Measurements from ENCODE around the gene POU3F1.

POU3F1 gene

DNA sequence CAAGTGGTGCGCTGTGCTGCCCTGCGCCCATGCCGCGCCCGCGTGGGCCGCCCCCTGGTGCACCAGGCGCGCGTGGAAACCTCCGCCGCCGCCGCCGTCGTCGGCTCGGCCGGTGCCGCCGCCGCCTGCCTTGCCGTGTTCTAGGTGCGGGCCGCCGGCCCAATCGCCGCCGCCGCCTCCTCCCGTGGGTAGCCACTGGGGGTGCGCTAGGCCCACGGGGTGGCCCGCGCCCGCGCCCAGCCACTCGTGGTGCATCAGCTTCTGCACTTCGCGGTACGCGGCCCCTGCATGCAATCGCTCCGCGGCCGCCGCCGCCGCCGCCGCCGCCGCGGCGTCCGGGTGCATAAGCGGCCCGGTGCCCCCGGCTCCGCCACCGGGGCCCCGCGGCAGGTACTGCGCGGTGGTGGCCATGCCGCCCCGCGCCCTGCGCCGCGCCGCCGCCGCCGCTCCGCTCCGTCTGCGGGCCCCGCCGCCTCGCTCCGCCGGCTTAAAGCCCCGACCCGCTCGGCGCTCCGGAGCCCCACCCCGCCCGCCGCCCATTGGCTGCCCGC is at the start of gene POU3F1:
Gene POU3F1 (minus strand): TSS at position 461 of the 551 bp plus-strand sequence. CDS start 50 bp downstream, at position 411.
- DNase-seq (ENCODE audit: low read depth in 2 of 2) = no peak

- no peak for DNase-seq (ENCODE audit: low read depth in 2 of 2)
These were observed 48.9 kb upstream of the POU3F1 start for GRCh38 chr1:38095454-38095931.

DNA sequence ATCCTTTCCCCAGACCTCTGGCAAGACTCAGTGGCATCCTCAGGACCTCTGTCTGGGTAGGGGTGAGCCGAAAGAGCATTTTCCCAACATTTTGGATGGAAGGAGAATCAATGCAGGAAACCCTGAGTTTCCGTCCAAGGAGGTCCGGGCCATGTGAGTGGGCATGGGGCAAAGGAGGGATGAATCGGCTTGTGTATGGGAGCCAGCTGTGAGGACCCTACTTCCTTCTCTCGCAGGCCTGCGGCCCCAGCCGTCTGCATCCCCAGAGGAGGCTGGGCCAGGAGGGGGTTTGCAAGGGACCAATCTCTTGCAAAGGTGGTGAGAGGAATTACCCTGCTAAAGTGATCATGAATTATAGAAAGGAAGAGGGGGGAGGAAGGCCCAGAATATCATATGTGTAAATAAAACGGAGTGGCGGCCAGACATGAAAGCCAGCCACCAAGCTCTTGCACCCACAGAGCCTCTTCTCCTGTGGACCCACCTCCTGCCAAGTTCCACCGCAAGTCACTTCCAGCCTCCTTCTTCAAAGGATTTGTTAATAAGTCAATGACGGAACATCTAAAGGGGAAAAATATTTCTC is 48.2 kb upstream of the POU3F1 start:
- no peak for DNase-seq (ENCODE audit: low read depth in 2 of 2)

- DNase-seq (ENCODE audit: low read depth in 2 of 2) = no peak
These were observed 47.3 kb upstream of the POU3F1 start for GRCh38 chr1:38093569-38094520.

DNA sequence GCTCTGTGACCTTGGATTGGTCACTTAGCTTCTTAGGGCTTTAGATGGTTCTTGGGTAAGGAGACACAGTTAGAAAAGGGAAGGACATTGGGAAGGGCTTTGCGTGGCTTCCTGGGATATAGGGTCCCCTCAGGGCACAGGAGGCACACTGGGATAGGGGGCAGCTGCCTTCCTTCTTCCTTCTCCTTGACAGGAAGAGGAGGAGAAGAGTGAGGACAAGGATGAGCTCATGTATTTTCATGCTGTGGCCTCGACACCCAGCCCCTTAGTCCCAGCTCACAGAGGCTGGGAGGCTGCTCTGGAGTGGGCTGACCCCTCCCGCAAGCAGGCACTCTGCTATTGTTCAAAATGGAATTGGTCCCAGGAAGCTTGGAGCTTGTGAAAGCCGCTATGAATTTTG is 45.7 kb upstream of the POU3F1 start:
- DNase-seq (ENCODE audit: low read depth in 2 of 2) = no peak

DNA sequence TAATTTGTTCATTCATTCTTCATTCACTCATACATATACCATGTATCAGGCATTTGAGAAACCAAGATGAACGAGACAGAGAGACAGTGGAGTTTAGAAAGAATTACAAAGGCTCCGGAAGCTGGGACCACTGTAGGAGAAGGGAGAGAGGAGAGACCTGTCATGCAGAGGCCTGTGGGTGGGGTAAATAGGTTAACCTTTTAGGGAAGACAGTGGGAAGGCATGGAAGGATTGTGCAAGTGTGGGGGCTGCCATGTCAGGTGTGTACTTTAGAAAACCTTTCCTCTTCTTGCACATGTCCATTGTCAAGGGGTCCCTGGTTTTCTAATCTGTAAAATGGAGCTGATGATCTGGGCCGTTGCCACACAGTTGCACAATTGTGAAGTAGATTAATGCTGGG is 44.2 kb upstream of the POU3F1 start:
- DNase-seq (ENCODE audit: low read depth in 2 of 2) = no peak

DNA sequence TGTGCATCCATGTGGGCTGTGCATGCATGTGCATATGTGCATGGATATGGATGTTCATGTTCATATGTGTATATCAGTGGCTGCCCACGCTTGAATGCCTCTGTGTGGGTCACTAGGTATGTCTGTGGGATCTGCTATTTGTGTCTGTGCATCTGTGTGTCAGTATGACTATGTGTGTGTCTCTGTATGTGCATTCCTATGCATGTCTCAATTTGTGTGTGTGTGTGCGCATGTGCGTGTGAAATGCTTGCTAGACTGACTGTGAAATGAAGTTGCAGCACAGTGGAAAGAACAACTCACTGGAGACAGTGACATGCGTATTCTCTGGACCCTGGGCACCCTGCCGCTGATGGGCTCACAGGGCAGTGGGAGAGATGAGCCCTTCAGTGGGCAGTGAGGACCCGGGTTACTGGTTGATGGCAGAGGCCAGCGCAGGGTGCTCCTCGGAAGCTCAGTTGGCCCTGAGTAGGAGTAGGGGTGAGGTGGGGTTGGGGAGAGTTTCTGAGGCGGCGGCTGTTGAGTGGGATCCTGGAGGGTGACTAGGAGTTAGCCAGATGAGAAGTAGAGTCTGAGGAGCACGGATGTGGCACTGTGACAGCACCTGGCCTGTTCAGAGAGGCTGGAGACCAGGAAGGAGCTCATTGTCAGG is 43.2 kb upstream of the POU3F1 start:
- no peak for DNase-seq (ENCODE audit: low read depth in 2 of 2)

- DNase-seq (ENCODE audit: low read depth in 2 of 2) = no peak
These were observed 42.2 kb upstream of the POU3F1 start for GRCh38 chr1:38088791-38089190.

- DNase-seq (ENCODE audit: low read depth in 2 of 2) = no peak
These were observed 41.8 kb upstream of the POU3F1 start for GRCh38 chr1:38088366-38088765.

DNA sequence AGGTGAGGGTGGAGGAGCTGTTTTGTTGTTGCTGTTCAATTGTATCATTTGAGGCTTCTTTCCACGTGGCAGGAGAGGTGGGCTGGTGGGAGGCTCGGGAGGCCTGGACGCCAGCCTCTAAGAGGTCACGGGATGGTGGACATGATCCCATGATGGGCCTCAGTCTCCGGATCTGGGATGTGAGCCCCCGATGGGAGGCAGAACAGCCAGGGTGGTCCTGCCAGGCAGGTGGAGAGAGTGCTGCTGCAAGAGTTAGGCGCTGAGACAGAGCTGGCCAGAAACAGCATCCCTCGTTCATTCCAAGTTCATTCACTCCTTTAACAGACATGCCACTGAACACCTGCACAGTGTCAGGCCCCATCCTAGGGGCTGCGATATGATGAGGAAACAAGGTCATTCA is 41.1 kb upstream of the POU3F1 start:
- DNase-seq (ENCODE audit: low read depth in 2 of 2) = no peak

DNA sequence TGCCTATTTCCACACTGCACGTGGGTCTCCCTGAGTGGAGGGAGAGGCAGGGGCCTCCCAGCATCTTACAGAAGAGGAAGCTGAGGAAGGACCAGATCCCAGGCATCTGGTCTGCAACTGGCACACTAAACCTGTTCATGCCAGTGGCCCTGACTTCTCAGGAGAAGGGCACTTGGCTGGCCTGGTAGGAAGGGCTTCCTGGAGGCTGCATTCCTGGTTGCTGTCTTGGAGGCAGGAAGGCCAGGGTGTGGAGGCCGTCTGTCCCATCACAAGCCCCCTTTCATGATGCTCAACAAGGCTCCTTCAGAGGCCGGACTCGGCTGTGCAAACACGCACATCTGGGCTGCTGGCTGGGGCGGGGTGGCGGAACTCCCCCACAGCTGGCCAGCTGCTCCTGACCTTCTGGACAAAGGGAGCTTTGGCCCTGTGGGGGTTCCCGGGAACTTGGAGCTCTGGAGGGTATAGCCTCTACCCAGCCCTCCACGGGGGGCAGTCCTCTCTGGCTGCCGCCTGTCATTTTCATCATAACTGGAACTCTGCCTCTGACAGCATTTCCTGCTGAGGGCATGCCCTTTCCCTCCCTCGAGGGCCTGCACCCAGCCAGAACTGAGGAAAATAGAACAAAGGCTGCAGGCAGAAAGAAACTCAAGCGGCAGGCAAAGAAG is 39.2 kb upstream of the POU3F1 start:
- DNase-seq (ENCODE audit: low read depth in 2 of 2) = no peak

GRCh38 chr1:38084700-38085099 is 38.1 kb upstream of the POU3F1 start:
- DNase-seq (ENCODE audit: low read depth in 2 of 2) = no peak

GRCh38 chr1:38084113-38084512 is 37.5 kb upstream of the POU3F1 start:
- DNase-seq (ENCODE audit: low read depth in 2 of 2) = no peak

GRCh38 chr1:38083541-38083940 is 36.9 kb upstream of the POU3F1 start:
- DNase-seq (ENCODE audit: low read depth in 2 of 2) = no peak

DNA sequence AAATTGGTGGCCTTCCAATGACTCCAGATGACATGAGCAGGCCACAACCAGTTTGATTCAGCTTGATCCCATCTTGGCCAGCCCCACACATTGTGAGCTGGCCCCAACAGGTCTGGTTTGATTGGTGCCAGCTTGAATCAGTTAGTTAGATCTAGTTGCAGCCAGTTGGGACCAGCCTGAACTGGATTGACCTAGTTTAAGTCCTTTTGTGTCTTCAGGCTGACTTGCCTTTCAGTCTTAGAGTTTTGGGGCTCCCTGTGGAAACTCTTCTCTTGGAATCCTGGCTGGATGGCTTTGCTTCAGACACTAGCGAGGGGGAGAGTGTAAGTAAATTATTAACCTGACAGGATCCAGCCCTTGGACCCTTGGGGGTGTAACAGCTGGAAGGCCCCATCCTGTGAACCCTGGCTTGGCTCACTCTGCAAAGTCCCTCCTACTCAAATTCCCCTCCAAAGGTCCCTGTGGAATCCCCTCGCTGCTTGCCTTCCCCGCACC is 36.2 kb upstream of the POU3F1 start:
- DNase-seq (ENCODE audit: low read depth in 2 of 2) = no peak

DNA sequence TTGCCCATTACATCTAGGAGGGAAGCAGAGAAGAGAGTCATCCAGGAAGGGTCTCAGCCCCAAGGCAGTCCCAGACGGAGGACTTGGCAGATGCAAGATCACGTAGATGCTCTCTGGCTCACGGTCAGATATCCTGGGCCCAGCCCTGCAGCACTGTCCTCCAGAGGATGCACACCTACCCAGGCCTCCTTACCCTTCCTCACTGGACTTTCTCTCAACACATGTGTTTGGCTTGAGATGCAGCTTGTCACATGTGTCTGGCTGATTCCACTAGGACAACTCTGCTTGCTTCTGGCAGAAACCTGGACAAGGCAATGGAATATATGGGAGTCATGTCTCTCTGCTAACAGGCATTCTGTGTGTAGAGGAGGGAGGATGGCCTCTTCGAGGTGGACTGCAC is 32.4 kb upstream of the POU3F1 start:
- no peak for DNase-seq (ENCODE audit: low read depth in 2 of 2)

DNA sequence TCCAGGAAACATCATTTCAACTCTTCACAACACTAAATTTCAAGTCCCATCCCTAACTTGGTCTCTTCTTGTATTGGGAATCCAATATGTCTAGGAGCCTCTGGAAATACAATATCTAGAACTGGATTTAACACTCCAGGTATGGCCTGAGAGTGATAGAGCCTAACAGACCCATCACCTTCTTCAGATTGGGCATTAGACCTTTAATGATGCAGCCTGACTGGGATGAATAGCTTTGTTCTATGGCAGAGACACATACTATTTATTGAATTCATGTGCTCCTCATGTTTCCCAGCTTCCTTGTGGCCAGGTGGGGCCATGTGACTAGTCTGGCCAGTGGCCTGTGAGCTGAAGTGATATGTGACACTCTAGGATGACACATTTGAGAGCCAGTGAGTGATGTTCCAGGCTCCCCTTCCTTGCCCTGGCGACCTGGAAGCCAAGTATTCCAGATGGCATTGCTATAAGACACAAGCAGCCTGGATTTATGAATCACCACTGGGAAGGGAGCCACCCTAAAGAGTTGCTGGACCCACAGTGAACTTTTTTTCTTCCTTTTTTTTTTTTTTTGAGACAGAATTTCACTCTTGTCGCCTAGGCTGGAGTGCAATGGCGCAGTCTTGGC is 31.0 kb upstream of the POU3F1 start:
- no peak for DNase-seq (ENCODE audit: low read depth in 2 of 2)

- DNase-seq (ENCODE audit: low read depth in 2 of 2) = no peak
These were observed 29.9 kb upstream of the POU3F1 start for GRCh38 chr1:38076455-38076854.

GRCh38 chr1:38076038-38076437 is 29.4 kb upstream of the POU3F1 start:
- no peak for DNase-seq (ENCODE audit: low read depth in 2 of 2)

- no peak for DNase-seq (ENCODE audit: low read depth in 2 of 2)
These were observed 28.6 kb upstream of the POU3F1 start for GRCh38 chr1:38075191-38075590.

- DNase-seq (ENCODE audit: low read depth in 2 of 2) = no peak
These were observed 27.7 kb upstream of the POU3F1 start for GRCh38 chr1:38074302-38074677.

All from stimulated activated CD8-positive, alpha-beta memory T cell treated with anti-CD3 and anti-CD28 coated beads, Interleukin-7, amount 100 ng/mL, for 1 hour (primary cell).